ENCODE results near the gene CLIP3. TPM values are rescaled to one million over a fixed set of nuclear protein-coding genes. Genes with fewer than 3 reads are reported as not detected.

Gene CLIP3
- total and polyA plus RNA-seq, 12 donors = 1.3 to 20.1 (median 7.8) TPM

- Histone ChIP-seq H3K9me3 (replicated peaks in 1 of 3) (no peaks in the 10 kb centered on the region), H3K27me3 (no peaks in the 10 kb centered on the region), H3K4me3 (no peak overlapping the region), H3K4me1 (replicated peaks in 1 of 2) (no peaks in the 10 kb centered on the region), H3K36me3 (replicated peaks in 1 of 2) (no peaks in the 10 kb centered on the region), H3K27ac (no peak overlapping the region)
- DNase-seq = no peak
- WGBS, 4 donors = 34 to 46% (median 35%) methylated on average over 3 to 8 of the region's 8 CpGs
- TF ChIP-seq POLR2A (IDR thresholded peaks at IDR 0.05) = no peak
- TF ChIP-seq, protein P1, sequence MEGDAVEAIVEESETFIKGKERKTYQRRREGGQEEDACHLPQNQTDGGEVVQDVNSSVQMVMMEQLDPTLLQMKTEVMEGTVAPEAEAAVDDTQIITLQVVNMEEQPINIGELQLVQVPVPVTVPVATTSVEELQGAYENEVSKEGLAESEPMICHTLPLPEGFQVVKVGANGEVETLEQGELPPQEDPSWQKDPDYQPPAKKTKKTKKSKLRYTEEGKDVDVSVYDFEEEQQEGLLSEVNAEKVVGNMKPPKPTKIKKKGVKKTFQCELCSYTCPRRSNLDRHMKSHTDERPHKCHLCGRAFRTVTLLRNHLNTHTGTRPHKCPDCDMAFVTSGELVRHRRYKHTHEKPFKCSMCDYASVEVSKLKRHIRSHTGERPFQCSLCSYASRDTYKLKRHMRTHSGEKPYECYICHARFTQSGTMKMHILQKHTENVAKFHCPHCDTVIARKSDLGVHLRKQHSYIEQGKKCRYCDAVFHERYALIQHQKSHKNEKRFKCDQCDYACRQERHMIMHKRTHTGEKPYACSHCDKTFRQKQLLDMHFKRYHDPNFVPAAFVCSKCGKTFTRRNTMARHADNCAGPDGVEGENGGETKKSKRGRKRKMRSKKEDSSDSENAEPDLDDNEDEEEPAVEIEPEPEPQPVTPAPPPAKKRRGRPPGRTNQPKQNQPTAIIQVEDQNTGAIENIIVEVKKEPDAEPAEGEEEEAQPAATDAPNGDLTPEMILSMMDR (IDR thresholded peaks at IDR 0.05) = no peak
- intact Hi-C loops (cut with DNase I) = no loop called here
Observed at GRCh38 chr19:35973487-35973886, 59.2 kb downstream of the CLIP3 start.

- 49 to 93% (median 64%) methylated on average over 3 of the region's 3 CpGs for WGBS, 4 donors
- no peak overlapping the region for H3K4me3 ChIP-seq
- no peak for DNase-seq
- intact Hi-C loops (cut with DNase I) = no loop called here
- H3K36me3 ChIP-seq (replicated peaks in 1 of 2) = no peaks in the 10 kb centered on the region
- H3K4me1 ChIP-seq (replicated peaks in 1 of 2) = no peaks in the 10 kb centered on the region
- no peaks in the 10 kb centered on the region for H3K27me3 ChIP-seq
- TF ChIP-seq, protein P1 (IDR thresholded peaks at IDR 0.05) = no peak
- TF ChIP-seq POLR2A (IDR thresholded peaks at IDR 0.05) = no peak
- H3K9me3 ChIP-seq (replicated peaks in 1 of 3) = no peaks in the 10 kb centered on the region
- no peak overlapping the region for H3K27ac ChIP-seq
Observed at GRCh38 chr19:35966771-35967170, 65.9 kb downstream of the CLIP3 start.

Other genes with a start within 250 kb of the CLIP3 start
- under 1 TPM in 1 of 9 donors, not detected in 8; 0.46 TPM for gene PRODH2, start 220.0 kb downstream of the CLIP3 start, total RNA-seq
- under 1 TPM in 1 of 3 donors, not detected in 2; 0.07 TPM for gene PRODH2, start 220.0 kb downstream of the CLIP3 start, polyA plus RNA-seq
- gene NPHS1, start 180.4 kb downstream of the CLIP3 start, total RNA-seq = under 1 TPM in 1 of 9 donors, not detected in 8; 0.31 TPM
- gene NPHS1, start 180.4 kb downstream of the CLIP3 start, polyA plus RNA-seq = not detected
- under 1 TPM in 4 of 9 donors, not detected in 5; 0.06 to 0.32 (median 0.11) TPM for gene KIRREL2, start 176.0 kb downstream of the CLIP3 start, total RNA-seq
- gene KIRREL2, start 176.0 kb downstream of the CLIP3 start, polyA plus RNA-seq = under 1 TPM; 0.03 to 0.24 (median 0.15) TPM
- 10 to 100 TPM in 4 of 9 donors, 1 to 10 TPM in 5; 1.0 to 68.7 (median 8.6) TPM for gene APLP1, start 164.3 kb downstream of the CLIP3 start, total RNA-seq
- 100 to 1,000 TPM in 1 of 3 donors, 10 to 100 TPM in 2; 77.4 to 278 (median 89.7) TPM for gene APLP1, start 164.3 kb downstream of the CLIP3 start, polyA plus RNA-seq
- gene NFKBID, start 132.3 kb downstream of the CLIP3 start, total RNA-seq = 10 to 100 TPM in 2 of 9 donors, 1 to 10 TPM in 7; 1.7 to 10.8 (median 6.7) TPM
- 10 to 100 TPM in 2 of 3 donors, 1 to 10 TPM in 1; 1.5 to 18.9 (median 14.7) TPM for gene NFKBID, start 132.3 kb downstream of the CLIP3 start, polyA plus RNA-seq
- 10 to 100 TPM in 5 of 9 donors, 1 to 10 TPM in 3, not detected in 1; 3.1 to 24.3 (median 10.3) TPM for gene HCST, start 130.3 kb downstream of the CLIP3 start, total RNA-seq
- gene HCST, start 130.3 kb downstream of the CLIP3 start, polyA plus RNA-seq = 10 to 100 TPM in 2 of 3 donors, 1 to 10 TPM in 1; 2.8 to 97.2 (median 41.4) TPM
- 100 to 1,000 TPM in 7 of 9 donors, 10 to 100 TPM in 2; 11.8 to 323 (median 138) TPM for gene TYROBP, start 124.6 kb downstream of the CLIP3 start, total RNA-seq
- 100 to 1,000 TPM in 2 of 3 donors, 10 to 100 TPM in 1; 83.9 to 291 (median 290) TPM for gene TYROBP, start 124.6 kb downstream of the CLIP3 start, polyA plus RNA-seq
- gene LRFN3, start 96.5 kb downstream of the CLIP3 start, total RNA-seq = 10 to 100 TPM in 7 of 9 donors, 1 to 10 TPM in 2; 1.7 to 23.3 (median 15.5) TPM
- 1 to 10 TPM; 3.7 to 8.4 (median 7.1) TPM for gene LRFN3, start 96.5 kb downstream of the CLIP3 start, polyA plus RNA-seq
- gene SDHAF1, start 37.7 kb downstream of the CLIP3 start, total RNA-seq = 10 to 100 TPM; 19.5 to 68.9 (median 25.2) TPM
- gene SDHAF1, start 37.7 kb downstream of the CLIP3 start, polyA plus RNA-seq = 10 to 100 TPM; 13.7 to 19.2 (median 15.9) TPM
- under 1 TPM in 6 of 9 donors, not detected in 3; 0.14 to 0.53 (median 0.45) TPM for gene SYNE4, start 24.1 kb downstream of the CLIP3 start, total RNA-seq
- gene SYNE4, start 24.1 kb downstream of the CLIP3 start, polyA plus RNA-seq = 1 to 10 TPM in 1 of 3 donors, under 1 TPM in 2; 0.18 to 3.0 (median 0.67) TPM
- gene ALKBH6, start 18.7 kb downstream of the CLIP3 start, total RNA-seq = 10 to 100 TPM; 16.8 to 30.6 (median 23.7) TPM
- gene ALKBH6, start 18.7 kb downstream of the CLIP3 start, polyA plus RNA-seq = 10 to 100 TPM; 18.5 to 39.8 (median 39.2) TPM
- gene THAP8, start 21.4 kb upstream of the CLIP3 start, total RNA-seq = 10 to 100 TPM in 3 of 9 donors, 1 to 10 TPM in 6; 3.2 to 15.9 (median 7.5) TPM
- 1 to 10 TPM; 3.2 to 6.0 (median 3.4) TPM for gene THAP8, start 21.4 kb upstream of the CLIP3 start, polyA plus RNA-seq
- 1 to 10 TPM in 2 of 9 donors, under 1 TPM in 6, not detected in 1; 0.12 to 2.0 (median 0.69) TPM for gene WDR62, start 22.0 kb upstream of the CLIP3 start, total RNA-seq
- 1 to 10 TPM in 1 of 3 donors, under 1 TPM in 2; 0.33 to 1.0 (median 0.77) TPM for gene WDR62, start 22.0 kb upstream of the CLIP3 start, polyA plus RNA-seq
- not detected for gene OVOL3, start 78.3 kb upstream of the CLIP3 start, total RNA-seq
- gene OVOL3, start 78.3 kb upstream of the CLIP3 start, polyA plus RNA-seq = not detected
- gene POLR2I, start 82.0 kb upstream of the CLIP3 start, total RNA-seq = 10 to 100 TPM; 38.0 to 88.3 (median 74.9) TPM
- gene POLR2I, start 82.0 kb upstream of the CLIP3 start, polyA plus RNA-seq = 100 to 1,000 TPM in 1 of 3 donors, 10 to 100 TPM in 2; 58.5 to 127 (median 69.9) TPM
- 100 to 1,000 TPM in 7 of 9 donors, 10 to 100 TPM in 2; 88.8 to 233 (median 126) TPM for gene TBCB, start 82.6 kb upstream of the CLIP3 start, total RNA-seq
- 100 to 1,000 TPM; 124 to 230 (median 201) TPM for gene TBCB, start 82.6 kb upstream of the CLIP3 start, polyA plus RNA-seq
- 100 to 1,000 TPM in 8 of 9 donors, 10 to 100 TPM in 1; 94.8 to 762 (median 298) TPM for gene CAPNS1, start 107.2 kb upstream of the CLIP3 start, total RNA-seq
- 100 to 1,000 TPM; 740 to 916 (median 745) TPM for gene CAPNS1, start 107.2 kb upstream of the CLIP3 start, polyA plus RNA-seq
- gene COX7A1, start 119.6 kb upstream of the CLIP3 start, total RNA-seq = 100 to 1,000 TPM in 4 of 9 donors, 10 to 100 TPM in 5; 20.4 to 163 (median 71.4) TPM
- gene COX7A1, start 119.6 kb upstream of the CLIP3 start, polyA plus RNA-seq = 100 to 1,000 TPM in 2 of 3 donors, 10 to 100 TPM in 1; 31.3 to 232 (median 187) TPM
- 1 to 10 TPM; 2.0 to 7.5 (median 4.1) TPM for gene ZNF565, start 181.8 kb upstream of the CLIP3 start, total RNA-seq
- gene ZNF565, start 181.8 kb upstream of the CLIP3 start, polyA plus RNA-seq = 1 to 10 TPM; 3.1 to 4.7 (median 3.5) TPM
- gene ZNF146, start 182.2 kb upstream of the CLIP3 start, total RNA-seq = 100 to 1,000 TPM in 1 of 9 donors, 10 to 100 TPM in 8; 23.1 to 128 (median 41.0) TPM
- 10 to 100 TPM; 20.7 to 62.5 (median 22.4) TPM for gene ZNF146, start 182.2 kb upstream of the CLIP3 start, polyA plus RNA-seq

Measured in adrenal gland (tissue), 12 donors.